22Rv1 (cell line): Measurements from ENCODE around the gene PIP4K2C.

Experiments used
- H3K27ac ChIP-seq: fragments of 450-650 bp; 2 replicates; pipeline ENCODE4 v1.5.1; 2017
- CTCF ChIP-seq: fragments of 450-650 bp; IDR thresholded peaks from 2 replicates; pipeline ENCODE4 v1.5.1; 2017; ENCODE audit warnings: mild to moderate bottlenecking
- ZFX ChIP-seq: fragments of 450-650 bp; IDR thresholded peaks from 2 replicates; pipeline ENCODE4 v1.6.1; 2017; ENCODE audit warnings: antibody characterized with exemption, borderline replicate concordance

Gene PIP4K2C

GRCh38 chr12:57590864-57591781 is at the start of gene PIP4K2C:
PIP4K2C (plus strand) TSS chr12:57591192; CDS start chr12:57591290, 98 bp downstream.
- peak within 1 kb of the TSS; percentile 60 for H3K27ac ChIP-seq
- TF ChIP-seq ZFX (no peak), CTCF (no peak)

GRCh38 chr12:57541717-57542116 is 49.3 kb upstream of the PIP4K2C start:
- H3K27ac ChIP-seq = no peak overlapping the region
- TF ChIP-seq CTCF (no peak), ZFX (no peak)

- no peak overlapping the region for H3K27ac ChIP-seq
- no peak for TF ChIP-seq ZFX
- TF ChIP-seq CTCF = no peak
These were observed 47.4 kb upstream of the PIP4K2C start for GRCh38 chr12:57543581-57543980.

- H3K27ac ChIP-seq = peak overlapping the region; percentile 64
These were observed 45.1 kb upstream of the PIP4K2C start for GRCh38 chr12:57545809-57546437.

GRCh38 chr12:57546438-57547287 is 44.3 kb upstream of the PIP4K2C start, which contains the start of gene DCTN2:
DCTN2 (minus strand) TSS chr12:57547192; CDS start chr12:57547063, 129 bp downstream.
- peak within 1 kb of the TSS; percentile 64 for H3K27ac ChIP-seq
- TF ChIP-seq ZFX = no peak
- TF ChIP-seq CTCF = peak; percentile 16; the same call in 1 of the 2 replicates

More at GRCh38 chr12:57545809-57546437, 45.1 kb upstream of the PIP4K2C start:
- TF ChIP-seq ZFX (no peak), CTCF (no peak)

GRCh38 chr12:57547288-57548012 is 43.5 kb upstream of the PIP4K2C start:
- H3K27ac ChIP-seq = peak overlapping the region; percentile 64

More at GRCh38 chr12:57547288-57548012, 43.5 kb upstream of the PIP4K2C start:
- TF ChIP-seq CTCF (no peak), ZFX (no peak)
